Measurements from ENCODE around the gene SHE.
"Not testable (repeated sequence)": the region's sequence is repeated elsewhere in the genome, so short reads cannot be mapped to it uniquely, and the experiment has no call there.

SHE gene

DNA sequence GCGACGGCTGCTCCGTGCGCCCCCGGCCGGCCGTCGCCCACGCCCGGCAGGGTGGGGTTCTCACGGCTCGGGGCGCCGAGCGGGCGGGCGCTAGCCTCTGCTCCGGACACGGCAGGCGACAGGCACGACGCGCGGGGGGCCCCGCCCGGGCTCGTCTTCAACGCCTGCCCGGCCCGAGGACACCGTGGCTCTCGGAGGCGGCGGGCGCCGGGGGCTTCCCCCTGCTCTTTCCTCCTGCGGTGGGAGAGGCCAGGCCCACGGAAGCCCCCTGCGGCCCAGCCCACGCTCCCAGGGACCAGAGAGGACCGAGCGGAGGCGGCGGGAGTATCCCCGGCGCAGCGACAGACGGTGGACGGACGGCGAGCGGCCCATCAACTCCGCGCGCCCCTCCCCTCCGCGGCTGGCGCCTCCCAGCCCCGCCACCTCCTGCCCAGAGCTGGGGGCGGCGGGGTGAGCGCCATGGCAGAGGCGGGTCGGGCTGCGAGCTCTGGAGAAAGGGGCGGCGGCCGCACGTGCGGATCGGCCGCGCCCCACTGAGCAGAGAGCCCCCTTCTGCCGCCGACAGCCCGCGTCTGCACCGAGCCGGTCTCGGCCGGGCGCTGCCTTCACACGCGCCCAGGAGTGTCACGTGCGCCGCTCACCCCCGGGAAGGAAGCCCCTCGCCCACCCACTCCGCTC is at the start of gene SHE, which contains the start of gene TDRD10:
SHE (minus strand) TSS at position 347 of the 678 bp plus-strand sequence. CDS start 386 bp downstream, outside the sequence.
TDRD10 (plus strand) TSS at position 154 of the 678 bp plus-strand sequence. CDS start 4,685 bp downstream, outside the sequence.
- no peak for DNase-seq (ENCODE audit: low read depth, low spot score)

DNA sequence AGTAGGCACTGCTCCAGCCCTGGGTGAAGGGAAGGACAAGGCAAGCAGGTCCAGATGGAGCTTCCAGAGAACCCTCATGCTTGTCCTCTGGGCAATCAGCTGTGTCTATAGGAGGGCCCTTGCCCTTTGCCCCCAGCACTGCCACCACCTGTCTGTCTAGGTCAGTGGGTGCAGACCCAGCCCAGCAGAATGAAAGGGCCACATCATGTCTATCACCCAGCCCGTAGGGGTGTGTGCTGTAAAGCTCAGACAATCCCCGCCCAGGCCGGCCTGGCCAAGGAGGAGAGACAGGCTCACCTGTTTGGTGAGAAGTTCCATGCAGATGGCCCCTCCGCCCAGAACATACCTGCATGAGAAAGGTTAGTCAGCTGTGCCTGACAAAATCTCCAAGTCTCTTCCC is 49.3 kb upstream of the SHE start:
- no peak for DNase-seq (ENCODE audit: low read depth, low spot score)

DNA sequence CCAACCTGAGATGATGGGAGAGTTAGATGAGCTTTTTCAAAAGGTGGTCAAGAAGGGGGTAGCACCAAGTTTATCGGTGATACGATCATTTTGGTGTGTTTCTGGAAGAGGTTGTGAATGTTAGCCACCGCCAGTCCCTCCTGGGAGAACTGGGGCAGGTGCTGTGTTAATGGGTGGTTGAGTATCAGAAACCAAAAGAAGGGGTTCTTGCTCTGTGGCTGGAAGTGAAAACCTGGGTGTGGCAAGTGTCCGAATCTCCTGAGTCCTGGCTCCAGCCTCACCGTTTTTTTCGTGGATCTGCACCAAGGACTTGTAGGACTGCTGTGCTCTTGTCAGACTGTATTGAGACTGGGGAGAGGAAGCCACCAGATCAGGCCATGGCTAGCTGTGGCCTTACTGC is 48.4 kb upstream of the SHE start:
- DNase-seq (ENCODE audit: low read depth, low spot score): no peak

DNA sequence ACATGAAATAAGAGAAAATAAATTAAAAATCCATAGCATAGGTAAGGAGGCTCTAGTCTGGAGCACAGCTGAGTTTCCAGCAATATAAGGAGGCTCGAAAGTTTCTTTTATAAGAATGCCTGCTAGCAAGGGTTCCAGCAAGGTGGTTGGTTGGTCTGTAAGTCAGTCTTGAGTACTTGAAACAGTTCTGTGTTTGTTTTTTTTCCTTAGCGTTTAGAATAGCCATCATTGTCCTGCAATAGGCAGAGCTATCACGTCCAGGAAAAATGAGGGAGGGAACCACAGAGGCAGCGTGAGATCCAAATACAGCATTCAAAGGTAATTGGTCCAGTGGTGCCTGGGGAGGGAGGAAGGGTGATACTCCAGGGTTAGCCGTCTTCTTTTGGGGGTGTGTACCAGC is 47.9 kb upstream of the SHE start:
- DNase-seq (ENCODE audit: low read depth, low spot score): no peak

DNA sequence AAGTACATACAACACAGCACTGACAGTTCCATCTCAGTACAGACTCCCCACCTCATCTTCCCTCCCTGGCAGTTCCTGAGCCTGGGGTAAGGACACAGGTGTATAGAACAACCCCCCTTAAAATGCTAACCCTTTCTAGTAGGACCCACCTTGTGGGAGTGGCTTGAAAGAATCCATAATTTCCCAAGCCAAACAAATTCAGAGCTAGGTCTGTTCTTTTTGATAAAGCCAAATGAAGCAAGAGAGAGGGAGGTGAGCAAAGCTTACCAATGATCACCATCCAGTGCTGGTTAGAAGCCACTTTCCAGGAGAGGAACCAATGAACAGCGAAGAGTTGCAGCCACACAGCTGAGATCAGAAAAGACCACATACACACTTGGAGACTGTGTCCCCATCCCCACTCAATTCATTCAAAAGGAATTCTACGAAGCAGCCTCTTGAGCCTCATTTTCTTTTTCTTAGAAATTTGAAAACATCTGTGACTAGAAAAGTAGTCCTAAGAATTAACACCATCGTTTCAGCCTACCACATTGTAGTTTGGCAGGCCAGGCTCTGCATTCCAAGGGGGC is 47.1 kb upstream of the SHE start:
- DNase-seq (ENCODE audit: low read depth, low spot score): no peak

DNA sequence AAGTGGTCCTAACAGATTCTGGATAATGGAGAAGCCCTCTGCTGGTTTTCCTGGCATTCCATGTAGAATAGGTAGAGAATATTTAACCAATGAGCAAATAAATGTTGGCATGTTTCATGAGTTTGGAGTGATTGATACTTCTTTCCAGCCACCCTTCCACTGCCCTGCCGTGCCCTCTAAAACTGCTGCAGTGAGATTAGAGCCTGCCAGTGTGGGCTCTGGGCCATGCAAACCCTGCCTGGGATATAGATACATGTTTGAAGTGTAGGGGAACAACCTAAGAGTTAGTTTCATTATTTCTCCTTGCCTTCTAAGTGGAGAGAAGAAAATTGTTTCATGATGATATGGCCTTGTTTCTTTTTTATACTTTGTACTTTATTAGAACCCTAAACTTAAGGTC is 45.8 kb upstream of the SHE start:
- DNase-seq (ENCODE audit: low read depth, low spot score): no peak

DNA sequence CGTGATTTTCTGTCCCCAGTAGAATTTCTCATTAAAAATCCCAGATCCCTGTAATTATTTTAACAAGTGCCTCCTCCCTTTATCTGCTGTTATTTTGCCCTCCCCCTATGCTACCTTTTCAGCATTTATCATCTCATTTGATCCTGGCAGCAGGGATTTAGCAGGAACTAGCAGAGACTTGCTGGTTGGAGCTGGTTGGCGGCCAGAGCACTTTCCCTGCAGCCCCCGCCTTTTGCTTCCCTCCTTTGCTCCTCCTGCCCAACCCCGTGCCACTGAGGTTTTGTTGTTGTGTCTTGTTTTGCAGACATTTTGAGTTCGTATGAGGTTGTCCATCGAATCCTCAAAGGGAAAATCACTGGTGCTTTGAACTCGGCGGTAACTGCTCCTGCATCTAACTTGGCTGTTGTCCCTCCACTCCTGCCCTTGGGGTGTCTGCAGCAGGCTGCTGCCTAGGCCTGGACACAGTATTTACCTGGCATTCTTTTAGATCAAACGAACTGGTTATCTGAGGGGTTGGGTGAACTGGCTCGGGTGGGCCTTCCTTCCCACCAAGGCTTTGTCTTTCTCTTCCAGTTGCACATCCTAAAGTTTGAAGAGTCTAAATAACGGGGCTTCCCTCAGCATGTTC is 45.0 kb upstream of the SHE start:
- DNase-seq (ENCODE audit: low read depth, low spot score): no peak

DNA sequence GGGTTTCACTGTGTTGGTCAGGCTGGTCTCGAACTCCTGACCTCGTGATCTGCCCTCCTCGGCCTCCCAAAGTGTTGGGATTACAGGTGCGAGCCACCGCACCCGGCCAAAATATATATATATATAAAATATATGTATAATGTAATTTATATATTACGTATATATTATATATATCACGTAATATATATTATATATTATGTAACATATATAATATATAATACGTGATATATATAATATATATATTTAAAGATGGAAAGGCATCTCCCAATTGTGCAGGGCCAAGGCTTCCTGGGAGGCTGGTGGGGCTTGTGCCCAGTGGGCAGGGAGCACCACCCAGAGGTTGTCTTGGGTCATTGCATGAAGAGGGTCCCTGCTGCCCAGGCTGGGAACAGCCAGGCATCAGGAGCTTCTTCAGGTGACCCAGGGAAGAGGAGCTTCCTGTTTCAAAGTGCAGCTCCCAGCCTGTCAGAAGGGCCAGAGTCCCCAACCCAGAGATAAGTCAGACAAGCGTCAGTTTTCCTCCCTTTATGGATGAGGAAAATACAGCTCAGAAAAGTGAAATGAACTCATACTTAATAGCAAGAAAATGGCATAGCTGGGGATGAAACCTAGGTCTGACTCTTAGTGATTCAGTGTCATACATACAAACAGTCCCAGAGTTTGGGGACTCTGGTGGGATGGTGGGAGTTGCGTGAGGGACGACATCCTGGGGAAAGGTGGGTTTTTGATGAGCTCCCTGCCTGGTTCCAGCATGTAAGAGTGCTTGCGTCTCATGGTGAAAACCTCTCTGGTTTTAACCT is 44.3 kb upstream of the SHE start:
- DNase-seq (ENCODE audit: low read depth, low spot score): no peak

DNA sequence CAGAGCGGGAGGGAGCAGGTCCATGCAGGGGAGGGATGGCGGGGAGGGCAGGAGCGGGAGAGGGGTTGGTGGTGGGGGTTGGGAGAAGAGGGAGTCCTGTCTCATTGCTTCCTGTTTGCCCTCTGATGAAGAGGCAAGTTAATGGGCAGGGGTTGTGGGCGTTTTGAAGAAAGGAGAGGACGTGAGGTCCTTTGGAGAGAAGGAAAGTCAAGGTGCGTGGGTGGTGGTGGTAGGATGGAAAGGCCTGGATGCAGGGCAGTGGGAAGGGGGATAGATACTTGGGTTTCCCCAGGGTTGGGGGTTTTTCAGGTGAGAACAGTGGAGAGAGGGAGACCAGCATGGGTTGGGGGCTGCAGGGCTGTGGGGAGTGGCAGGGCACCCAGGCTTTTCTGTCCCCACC is 39.0 kb upstream of the SHE start:
- DNase-seq (ENCODE audit: low read depth, low spot score): no peak

DNA sequence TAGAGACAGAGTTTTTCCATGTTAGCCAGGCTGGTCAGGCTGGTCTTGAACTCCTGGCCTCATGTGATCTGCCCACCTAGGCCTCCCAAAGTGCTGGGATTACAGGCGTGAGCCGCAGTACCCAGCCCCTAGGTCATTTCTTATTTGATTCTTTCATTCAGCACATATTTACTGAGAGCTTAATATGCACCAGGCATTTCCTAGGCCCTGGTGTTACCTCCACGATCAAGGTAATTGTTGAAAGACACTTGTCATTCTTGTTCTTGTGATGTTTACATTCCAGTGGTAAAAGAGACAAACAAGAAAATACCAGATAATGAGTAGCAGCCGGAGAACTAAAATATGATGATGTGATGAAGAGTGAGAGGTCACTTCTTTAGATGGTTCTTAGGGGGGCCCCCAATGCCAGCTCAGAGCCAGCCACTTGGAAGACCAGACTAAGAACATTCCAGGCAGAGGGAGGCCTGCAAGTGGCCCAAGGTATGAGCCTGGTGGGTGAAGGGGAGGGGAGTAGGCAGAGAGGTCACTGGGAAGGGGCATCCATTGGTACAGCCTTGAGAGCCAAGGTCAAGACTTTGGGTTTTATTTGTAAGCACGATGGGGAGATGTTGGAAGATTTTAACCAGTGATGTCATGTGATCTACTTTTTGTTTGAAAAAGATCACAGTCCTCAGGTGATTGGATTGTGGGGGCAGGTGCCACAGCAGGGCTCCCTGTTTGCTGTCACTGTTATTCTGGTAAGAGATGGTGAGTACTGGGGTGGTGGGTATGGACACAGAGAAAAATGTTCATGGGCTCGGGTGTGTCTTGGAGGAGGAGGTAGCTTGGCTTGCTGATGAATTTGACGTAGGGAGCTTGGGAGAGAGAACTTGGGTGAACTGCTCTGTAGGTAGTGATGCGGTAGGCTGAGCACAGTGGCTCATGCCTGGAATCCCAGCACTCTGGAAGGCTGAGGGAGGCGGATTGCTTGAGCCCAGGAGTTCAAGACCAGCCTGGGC is 37.6 kb upstream of the SHE start:
- DNase-seq (ENCODE audit: low read depth, low spot score): no peak

DNA sequence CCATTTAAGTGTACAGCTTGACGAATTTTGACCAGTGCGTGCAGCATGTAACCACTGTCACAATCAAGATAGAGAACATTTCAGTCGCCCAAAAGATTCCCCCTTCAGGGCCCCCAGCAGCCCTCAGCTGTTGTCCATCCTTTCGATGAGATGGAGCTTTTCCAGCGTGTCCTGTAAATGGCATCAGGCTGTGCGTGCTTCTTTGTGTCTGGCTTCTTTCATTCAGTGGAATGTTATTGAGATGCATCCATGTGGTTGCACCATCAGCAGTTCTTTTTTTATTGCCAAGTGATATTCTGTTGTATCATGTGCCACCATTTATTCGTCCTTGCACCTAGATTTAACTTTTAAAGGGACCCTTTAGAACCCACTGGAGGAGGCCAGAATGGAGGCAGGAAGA is 34.4 kb upstream of the SHE start:
- no peak for DNase-seq (ENCODE audit: low read depth, low spot score)

DNA sequence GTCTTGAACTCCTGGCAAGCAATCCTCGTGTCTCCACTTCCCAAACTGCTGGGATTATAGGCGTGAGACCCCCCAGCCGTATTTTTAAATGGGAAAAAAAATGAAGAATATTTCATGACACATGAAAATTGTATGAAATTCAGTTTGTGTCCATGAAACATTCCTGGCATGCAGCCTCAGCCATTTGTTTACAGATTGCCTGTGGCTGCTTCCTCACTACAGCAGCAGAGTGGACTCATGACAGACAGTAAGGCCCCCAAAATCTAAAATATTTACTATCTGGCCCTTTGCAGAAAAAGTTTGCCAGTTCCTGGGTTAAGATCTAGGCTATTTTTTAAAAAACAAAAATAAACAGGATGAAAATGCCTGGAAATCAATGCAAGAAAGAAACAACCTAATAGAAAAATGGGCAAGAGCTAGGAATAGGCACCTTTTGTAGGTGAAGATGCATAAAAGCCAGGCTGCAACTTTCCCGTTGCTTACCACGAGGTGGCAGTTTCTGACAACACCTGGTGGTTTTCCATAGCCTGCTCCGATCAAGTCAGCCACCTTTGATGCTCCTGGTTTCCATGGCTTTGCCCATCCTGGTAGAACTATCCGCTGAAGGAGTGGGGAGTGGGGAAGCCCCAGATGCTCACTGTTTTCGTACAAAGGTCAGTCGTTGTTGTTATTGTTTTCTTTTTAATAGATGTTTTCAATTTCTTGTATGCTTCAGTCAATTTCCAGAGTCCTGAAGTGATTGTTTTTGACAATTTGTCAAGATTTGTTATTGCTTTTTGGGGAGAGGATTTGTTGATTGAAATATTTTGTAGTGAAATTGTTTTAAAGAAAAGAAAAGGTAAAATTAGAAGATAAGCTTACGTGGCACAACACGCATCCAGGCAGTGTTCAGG is 32.0 kb upstream of the SHE start:
- DNase-seq (ENCODE audit: low read depth, low spot score): no peak

DNA sequence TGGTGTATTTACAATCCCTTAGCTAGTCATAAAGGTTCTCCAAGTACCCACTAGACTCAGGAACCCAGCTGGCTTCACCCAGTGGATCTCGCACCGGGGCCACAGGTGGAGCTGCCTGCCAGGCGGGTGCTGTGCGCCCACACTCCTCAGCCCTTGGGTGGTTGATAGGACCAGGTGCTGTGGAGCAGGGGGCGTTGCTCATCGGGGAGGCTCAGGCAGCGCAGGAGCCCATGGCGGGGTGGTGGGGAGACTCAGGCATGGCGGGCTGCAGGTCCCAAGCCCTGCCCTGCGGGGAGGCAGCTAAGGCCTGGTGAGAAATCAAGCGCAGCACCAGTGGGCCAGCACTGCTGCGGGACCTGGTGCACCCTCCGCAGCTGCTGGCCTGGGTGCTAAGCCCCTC is 29.7 kb upstream of the SHE start:
- DNase-seq (ENCODE audit: low read depth, low spot score): not testable (repeated sequence)

DNA sequence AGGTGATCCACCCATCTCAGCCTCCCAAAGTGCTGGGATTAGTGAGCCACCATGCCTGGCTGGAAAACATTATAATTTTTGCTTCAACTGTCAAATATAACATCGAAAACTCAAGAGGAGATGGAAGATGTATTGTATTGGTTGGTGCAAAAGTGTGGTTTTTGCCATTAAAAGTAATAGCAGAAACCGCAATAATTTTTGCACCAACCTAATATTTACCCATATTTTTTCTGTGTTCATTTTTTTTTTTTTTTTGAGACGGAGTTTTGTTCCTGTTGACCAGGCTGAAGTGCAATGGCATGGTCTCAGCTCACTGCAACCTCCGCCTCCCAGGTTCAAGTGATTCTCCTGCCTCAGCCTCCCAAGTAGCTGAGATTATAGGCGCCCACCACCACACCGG is 27.1 kb upstream of the SHE start:
- no peak for DNase-seq (ENCODE audit: low read depth, low spot score)

DNA sequence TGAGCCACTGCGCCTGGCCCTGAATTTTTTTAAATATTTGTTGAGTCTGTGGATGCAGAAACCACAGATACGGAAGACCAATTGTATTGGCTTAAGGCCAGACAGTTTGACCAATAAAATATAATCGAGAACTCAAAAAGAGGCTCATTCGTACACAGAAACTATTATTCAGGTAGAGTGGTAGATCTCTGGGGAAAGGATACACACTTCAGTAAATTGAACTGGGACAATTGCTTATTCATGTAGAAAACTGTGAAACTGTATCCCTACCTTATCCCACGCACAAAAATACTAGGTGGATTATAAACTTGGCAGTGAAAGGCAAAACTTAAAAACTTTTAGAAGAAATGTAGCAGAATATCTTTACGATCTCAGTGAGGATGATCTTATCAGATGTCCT is 25.0 kb upstream of the SHE start:
- no peak for DNase-seq (ENCODE audit: low read depth, low spot score)

DNA sequence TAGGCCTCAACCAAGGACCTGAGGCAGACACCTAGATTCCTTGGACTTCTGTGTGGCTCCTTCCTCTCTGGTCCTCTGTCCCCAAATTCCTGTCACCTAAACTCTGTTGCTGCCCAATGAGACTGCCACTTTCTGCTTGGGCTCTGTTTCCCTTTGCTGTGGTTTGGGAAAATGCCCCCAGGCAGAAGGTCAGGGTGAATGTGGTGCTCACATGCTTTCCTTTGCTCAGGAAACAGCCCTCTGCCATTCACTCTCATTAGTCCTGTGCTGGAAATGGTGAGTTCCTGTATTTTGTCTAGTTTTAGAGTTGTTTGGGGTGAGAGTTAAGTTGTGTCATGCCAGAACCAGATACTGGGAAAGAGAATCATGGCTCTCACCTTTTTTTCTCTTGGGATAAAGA is 22.7 kb upstream of the SHE start:
- DNase-seq (ENCODE audit: low read depth, low spot score): no peak

DNA sequence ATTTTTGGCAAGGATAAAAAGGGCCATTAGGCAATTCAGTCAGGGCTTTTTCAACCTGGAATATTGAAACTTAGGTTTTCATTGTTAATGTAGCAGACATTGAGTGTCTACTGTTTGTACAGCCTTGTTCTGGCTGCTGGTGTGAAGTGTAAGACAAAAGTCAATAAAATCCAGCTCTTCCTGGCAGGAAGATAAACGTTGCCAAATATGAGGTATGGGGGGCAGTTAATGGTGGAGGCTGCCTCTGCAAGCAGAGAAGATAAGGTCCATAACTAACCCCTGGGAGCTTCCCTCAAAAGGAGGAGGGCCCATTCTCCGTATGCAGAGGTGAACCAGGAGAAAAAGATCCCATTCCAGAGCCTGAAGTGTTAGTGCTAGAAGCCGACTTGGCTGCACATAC is 19.5 kb upstream of the SHE start:
- no peak for DNase-seq (ENCODE audit: low read depth, low spot score)

DNA sequence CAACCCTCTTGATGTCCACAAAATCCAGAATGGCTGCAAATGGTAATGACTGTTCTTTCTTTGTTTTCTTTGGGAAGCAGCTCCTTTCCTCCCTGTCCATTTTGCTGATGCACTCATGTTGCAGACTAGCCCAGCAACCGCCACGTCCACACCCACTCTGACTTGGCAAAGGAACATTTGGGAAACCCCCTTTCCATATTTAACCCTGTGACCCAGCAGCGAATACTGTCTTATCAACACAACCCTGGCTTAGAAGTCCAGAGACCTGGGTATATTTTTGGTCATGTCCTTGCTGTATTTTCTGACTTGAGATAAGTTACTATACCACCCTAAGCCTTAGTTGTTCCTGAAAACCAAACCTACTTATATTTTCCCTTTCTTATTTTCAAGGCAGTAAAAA is 18.1 kb upstream of the SHE start:
- no peak for DNase-seq (ENCODE audit: low read depth, low spot score)

DNA sequence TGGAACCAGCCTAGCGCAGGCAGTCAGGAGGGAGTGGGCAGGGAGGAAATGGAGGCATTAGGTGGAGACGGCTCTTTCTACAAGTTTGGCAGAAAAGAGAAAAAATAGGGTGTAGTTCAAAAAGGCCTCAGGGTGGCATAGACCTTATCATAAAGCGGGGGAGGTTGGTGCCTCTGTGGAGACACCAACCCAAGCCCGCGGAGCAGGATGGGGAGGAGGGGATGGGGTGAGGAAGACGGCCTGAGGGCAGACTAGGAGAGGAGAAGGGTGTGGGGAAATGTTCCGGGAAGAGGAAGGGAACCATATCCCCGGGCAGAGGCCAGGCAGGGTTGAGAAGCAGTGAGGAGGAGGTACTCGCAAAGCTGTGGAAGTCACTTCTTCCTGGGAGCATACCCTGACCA is 17.4 kb upstream of the SHE start:
- no peak for DNase-seq (ENCODE audit: low read depth, low spot score)

DNA sequence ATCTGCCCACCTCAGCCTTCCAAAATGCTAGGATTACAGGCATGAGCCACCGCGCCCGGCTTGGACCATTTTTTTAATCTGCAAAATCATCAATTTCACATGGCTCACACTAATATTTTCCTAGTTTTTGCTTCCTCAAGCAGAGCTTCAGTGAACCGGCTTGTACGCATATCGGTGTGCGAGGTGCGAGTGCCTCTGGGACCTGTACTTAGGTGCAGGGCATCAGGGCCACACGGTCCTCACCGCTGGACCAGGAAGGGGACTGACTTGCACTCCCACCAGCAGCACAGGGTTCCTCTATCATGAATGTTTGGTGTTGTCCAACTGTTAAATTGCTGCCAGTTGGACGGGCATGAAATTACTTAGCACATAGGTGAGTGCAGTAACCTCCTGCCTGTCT is 15.4 kb upstream of the SHE start:
- DNase-seq (ENCODE audit: low read depth, low spot score): no peak
